HG03039 (cell line): Measurements from ENCODE around the gene KIF14.
A peak's percentile ranks its signal among the peaks of the same experiment; 100 is the strongest.
"Not testable (repeated sequence)": the region's sequence is repeated elsewhere in the genome, so short reads cannot be mapped to it uniquely, and the experiment has no call there.

ENCODE experiments used
- ATAC-seq: cut with Tn5 transposase; IDR thresholded peaks from one replicate; pipeline ENCODE4 v1.9.1; 2021; ENCODE audit warnings: mild to moderate bottlenecking, moderate library complexity; ENCODE audit not compliant: unreplicated experiment

The KIF14 gene

GRCh38 chr1:200550367-200550766, 70.2 kb downstream of the KIF14 start:
- no peak for ATAC-seq

DNA sequence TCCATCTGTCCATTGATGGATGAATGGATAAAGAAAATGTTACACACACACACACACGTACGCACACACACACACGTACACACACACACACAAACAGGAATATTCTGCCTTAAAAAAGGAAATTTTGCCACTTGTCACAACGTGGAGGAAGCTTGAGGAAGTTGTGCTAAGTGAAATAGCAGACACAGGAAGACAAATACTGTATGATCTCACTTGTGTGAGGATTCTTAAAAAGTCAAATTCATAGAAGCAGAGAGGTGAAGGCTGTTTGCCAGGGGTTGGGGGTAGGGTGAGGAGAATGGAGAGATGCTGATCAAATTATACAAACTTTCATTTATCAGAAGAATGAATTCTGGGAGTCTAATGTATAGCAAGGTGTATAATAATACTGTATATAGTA, 73.2 kb downstream of the KIF14 start:
- no peak for ATAC-seq

DNA sequence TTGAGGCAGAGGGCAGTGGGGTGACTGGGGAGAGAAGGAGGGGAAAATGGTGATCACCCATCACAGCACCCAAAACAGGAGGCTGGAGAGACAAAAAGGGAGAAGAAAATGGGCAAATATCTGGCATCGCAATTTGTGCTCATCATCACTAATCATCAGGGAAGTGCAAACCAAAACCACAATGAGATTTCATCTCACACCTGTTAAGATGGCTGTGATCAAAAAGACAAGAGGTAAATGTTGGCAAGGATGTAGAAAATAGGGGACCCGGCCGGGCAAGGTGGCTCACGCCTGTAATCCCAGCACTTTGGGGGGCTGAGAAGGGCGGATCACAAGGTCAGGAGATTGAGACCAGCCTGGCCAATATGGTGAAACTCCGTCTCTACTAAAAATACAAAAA, 74.0 kb downstream of the KIF14 start:
- ATAC-seq = no peak

DNA sequence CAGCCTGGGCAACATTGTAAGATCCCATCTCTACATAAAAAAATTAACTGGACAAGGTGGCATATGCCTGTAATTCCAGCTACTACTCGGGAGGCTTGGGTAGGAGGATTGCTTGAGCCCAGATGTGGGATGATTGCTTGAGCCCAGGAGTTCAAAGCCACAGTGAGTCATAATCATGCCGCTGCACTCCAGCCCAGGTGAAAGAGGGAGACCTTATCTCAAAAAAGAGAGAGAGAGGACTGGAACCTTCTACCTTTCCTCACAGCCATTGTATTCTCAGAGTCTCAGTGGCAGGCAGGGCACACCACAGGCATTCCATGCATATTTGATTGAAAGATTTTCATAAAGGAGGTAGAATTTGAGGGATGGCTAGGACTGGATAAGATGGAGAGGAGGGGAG, 78.4 kb downstream of the KIF14 start:
- ATAC-seq = no peak

GRCh38 chr1:200540281-200540680, 80.3 kb downstream of the KIF14 start:
- no peak for ATAC-seq

DNA sequence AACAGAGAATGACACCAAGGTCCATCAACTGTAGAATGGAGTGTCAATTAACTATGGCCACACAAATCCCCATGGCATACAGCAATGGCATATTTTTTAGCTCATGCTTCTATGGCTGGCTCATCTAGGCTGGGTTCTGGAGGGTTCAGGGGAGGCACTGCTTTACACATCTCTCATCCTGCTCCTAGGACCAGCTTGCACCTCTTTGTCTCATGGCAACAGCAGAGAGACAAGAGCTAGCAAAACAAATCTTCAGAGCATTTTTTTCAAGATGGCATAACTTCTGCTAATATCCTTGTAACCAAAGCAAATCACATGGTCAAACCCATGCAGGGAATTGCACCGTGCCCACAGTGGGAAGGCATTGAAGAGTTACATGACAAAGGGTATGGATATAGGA, 82.4 kb downstream of the KIF14 start:
- ATAC-seq = no peak

DNA sequence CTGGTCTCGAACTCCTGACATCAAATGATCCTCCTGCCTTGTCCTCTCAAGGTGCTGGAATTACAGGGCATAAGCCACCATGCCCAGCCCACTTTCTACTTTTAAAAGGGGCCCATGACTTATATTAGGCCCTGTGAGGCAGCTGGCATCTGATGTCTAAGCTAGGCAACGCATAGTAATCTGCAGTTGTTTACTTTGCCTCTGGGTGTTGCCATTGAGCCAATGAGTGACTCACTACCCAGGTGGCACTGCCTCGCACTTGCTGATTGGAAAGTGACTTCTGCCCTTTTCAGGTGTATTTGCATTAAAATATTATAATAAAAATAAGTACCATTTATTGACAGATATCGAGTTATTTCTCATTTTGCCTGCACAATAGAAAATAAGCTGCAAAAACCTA, 84.9 kb downstream of the KIF14 start:
- ATAC-seq = no peak

GRCh38 chr1:200530623-200531261, 89.8 kb downstream of the KIF14 start:
- ATAC-seq = no peak

DNA sequence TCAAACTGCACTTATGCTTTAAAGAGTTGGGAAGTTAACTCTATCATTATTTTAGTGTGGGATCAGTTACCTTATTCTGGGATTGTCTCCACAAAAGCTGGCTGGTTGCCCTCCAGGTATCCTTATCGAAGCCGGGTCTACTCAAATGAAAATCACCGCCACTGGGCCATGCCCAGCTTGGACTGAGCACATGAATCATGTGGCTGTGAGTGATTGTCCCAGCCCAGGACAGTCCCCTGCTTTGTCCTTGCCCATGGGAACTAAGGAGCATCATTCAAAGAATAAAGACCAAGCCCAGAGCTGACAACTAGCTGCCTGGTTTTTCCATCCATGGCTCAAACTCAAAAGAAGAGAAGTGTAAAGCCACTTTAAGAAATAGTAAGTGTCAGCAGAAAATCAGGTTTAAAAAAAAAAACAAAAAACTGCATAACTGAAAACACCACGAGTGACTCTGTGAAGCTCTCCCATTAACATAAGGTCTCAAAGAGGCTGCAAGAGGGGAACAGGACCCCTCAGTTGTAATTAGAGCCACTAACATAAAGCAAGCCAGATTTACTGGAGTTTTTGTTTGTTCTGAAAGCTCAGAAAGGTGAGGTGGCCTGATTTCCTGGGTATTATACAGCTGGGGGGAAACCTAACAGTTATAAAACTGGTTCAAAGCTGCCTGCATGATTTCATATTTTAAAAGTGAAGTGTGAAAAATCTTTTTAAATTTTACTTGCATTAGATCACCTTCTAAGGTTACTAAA, 91.5 kb downstream of the KIF14 start:
- no peak for ATAC-seq

DNA sequence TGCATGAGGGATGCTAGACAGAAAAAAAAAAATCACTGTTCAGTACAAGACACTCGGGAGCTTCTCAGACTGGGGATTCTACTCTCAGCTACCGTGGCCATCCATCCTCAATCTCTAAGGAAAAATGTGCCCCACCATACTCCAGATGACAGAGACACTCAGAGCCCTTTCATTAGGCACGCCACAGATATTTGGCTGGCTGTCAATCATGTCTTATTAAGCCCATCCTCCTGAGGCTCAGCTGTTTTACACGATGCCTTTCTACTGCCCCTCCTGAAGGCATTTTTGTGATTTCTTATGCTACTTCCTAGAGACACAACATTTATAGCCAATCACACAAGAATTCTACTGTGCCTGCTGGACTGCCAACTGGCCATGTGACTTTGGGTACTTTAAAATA, 92.9 kb downstream of the KIF14 start:
- no peak for ATAC-seq

DNA sequence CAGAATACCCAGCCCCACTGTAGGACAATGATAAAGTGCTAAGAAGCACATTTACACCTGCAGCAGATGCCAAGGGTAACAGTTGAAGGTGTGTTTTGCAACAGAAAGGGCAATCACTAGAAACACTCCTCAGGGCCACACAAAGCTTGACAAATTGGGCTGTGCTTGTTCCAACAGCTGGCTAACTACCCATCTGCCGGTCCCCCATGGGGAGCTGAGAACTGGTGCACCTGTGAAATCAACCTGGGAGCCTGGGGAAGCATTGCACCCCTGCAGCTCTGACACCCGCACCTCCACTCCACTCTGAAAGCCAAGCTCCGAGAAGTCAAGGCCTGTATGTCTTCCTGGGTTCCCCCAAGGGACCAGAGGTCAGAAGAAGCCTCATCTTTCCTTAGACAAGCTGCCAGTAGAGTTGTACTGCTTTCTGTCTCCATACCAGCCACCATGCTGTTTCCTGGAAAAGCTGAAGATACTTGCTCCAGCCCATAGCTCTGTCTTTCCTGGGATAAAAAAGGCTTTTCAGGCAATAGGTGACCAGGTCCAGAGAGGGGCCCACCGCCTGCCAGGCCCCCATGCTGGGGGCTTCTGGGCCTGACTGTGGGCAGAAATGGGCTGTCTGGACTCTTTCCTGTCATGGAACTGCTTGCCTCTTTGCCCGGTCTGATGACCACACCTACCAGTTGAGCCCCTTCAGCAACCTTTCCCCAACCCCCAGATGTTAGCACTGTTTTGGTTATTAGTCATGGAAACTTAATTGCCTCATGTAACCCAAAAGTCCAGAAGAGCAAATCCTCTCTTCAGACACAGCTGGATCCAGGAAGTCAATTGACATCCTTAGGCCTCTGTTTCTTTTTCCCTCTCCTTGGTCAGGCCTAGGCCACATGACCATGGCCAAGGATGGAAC, 93.6 kb downstream of the KIF14 start:
- ATAC-seq = no peak

- no peak for ATAC-seq
Measured at GRCh38 chr1:200525090-200525987, 95.2 kb downstream of the KIF14 start.

DNA sequence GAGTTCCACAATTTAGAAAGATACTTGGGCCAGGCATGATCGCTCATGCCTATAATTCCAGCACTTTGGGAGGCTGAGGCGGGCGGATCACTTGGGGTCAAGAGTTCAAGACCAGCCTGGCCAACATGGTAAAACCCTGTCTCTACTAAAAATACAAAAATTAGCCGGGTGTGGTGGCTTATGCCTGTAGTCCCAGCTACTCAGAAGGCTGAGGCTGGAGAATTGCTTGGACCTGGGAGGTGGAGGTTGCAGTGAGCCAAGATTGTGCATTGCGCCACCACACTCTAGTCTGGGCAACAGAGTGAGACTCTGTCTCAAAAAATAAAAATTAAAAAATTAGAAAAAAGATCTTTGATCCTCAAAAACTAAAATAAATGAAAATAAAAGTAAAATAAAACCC, 96.0 kb downstream of the KIF14 start:
- not testable (repeated sequence) for ATAC-seq

DNA sequence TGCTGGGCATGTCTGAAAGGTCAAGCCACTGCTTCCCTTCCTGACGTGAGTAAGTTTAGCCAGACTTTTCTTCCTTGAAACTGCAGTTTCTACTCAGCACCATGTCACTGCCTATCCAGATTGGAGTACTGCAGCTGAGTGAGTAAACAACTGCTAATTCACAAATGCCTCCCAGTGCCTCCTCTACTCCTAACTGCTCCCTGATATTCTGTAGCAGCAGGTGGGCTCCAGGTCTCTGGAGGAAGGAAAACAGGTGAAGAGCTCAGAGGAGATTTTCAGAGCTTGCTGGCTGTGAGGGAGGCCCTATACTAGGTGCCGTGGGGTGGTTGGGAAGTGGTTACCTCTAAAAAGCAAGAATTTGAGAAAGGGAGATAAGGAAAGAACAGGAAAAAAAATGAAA, 96.5 kb downstream of the KIF14 start:
- no peak for ATAC-seq

DNA sequence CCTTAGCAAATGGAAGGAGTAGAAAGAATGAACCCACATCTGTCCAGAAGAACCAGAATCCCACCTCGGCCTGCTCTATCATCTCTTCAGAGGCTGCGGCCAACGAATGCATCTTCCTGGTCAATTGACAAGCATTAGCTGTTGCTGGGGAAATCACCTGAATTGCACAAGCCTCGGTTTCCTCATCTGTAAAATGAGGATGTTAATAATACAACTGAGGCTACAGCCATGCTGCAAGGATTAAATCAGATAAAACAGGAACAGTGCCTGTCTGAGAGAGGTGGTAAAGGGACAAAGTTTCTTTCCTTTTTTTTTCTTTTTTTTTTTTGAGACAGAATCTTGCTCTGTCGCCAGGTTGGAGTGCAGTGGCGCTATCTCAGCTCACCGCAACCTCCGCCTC, 99.8 kb downstream of the KIF14 start:
- no peak for ATAC-seq

GRCh38 chr1:200518524-200518923, 102.0 kb downstream of the KIF14 start:
- ATAC-seq = no peak

GRCh38 chr1:200512191-200512590, 108.4 kb downstream of the KIF14 start:
- no peak for ATAC-seq

DNA sequence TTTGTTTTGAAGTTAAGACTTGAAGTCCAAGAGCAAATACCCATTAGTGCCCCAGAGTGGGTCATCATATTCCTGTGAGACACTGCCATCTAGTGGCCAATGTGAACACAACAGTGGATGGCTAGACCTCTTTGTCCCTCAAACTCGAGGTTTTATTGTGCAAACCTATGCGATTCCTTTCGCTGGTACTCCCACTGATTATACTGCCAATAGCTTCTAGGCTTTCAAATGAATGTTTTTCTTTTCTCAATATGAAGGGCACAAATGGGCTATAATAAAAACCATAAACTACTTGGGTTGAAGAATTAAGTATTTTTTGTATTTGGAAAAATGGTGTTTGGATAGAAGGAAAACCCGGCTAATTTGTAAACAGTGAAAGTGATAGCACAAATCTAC, 110.3 kb downstream of the KIF14 start:
- ATAC-seq = peak; percentile 73

DNA sequence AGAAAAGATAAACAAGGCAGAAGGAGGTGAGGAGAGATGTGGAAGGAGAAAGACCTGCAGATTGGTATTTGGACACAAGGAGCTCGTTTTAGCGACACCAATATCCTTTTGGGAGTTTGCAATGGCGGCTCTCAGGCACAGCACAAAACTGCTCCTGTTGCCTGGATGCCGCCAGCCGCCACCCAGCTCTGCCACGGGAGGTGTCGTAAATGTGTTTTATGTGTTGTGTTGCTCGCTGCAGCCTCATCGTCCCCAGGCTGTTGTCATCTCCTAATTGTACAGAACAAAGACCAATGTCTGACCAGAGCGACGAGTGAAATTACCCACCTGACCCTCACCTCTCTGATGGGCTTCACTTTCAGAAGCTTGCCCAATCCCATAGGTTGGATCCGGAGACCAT, 114.1 kb downstream of the KIF14 start:
- ATAC-seq = no peak

GRCh38 chr1:200505257-200505656, 115.3 kb downstream of the KIF14 start:
- no peak for ATAC-seq
